Transverse colon (tissue), 4 donors: Measurements from ENCODE around the gene ENTHD1.

Experiments
- POLR2A ChIP-seq: fragments of 450-650 bp; IDR thresholded peaks from one replicate; pipeline ENCODE4 v1.6.1; 2016; ENCODE audit warnings: antibody characterized with exemption, mild to moderate bottlenecking, moderate library complexity
- POLR2AphosphoS5 ChIP-seq, 3 donors: sonication (generic); formaldehyde crosslinking; IDR thresholded peaks; one replicate each; pipeline ENCODE4 v1.6.1; 2016; ENCODE audit warnings: antibody characterized with exemption in 3 of 3
- TF ChIP-seq, protein P1 (sequence below), 5 experiments: fragments of 200-600 bp in 3 of 5; fragments of 450-650 bp in 2 of 5; sonication (generic) in 3 of 5; IDR thresholded peaks; 1 replicate in 2 of 5; 2 replicates in 3 of 5; pipeline ENCODE4 v1.5.1; 2016 to 2017; ENCODE audit warnings: antibody characterized with exemption in 5 of 5, inconsistent platforms in 3 of 5, mild to moderate bottlenecking in 2 of 5, moderate library complexity in 1 of 5

GRCh38 chr22:39718921-39719475 lies 174.6 kb downstream of the ENTHD1 start:
- TF ChIP-seq POLR2A (no peak), POLR2AphosphoS5 (IDR thresholded peaks at IDR 0.05) (no peak)
- TF ChIP-seq, protein P1, sequence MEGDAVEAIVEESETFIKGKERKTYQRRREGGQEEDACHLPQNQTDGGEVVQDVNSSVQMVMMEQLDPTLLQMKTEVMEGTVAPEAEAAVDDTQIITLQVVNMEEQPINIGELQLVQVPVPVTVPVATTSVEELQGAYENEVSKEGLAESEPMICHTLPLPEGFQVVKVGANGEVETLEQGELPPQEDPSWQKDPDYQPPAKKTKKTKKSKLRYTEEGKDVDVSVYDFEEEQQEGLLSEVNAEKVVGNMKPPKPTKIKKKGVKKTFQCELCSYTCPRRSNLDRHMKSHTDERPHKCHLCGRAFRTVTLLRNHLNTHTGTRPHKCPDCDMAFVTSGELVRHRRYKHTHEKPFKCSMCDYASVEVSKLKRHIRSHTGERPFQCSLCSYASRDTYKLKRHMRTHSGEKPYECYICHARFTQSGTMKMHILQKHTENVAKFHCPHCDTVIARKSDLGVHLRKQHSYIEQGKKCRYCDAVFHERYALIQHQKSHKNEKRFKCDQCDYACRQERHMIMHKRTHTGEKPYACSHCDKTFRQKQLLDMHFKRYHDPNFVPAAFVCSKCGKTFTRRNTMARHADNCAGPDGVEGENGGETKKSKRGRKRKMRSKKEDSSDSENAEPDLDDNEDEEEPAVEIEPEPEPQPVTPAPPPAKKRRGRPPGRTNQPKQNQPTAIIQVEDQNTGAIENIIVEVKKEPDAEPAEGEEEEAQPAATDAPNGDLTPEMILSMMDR (IDR thresholded peaks at IDR 0.05): no peak
